GM12891 (cell line): ENCODE measurements around the gene TBL1X.

Experiments
- POLR2A ChIP-seq: IDR thresholded peaks from 2 replicates; pipeline ENCODE4 v1.6.1; 2011; ENCODE audit warnings: low read depth, low read length, control low read depth
- POLR2AphosphoS5 ChIP-seq: IDR thresholded peaks from 2 replicates; pipeline ENCODE4 v1.6.1; 2011; ENCODE audit warnings: low read depth, low read length, control low read depth

DNA sequence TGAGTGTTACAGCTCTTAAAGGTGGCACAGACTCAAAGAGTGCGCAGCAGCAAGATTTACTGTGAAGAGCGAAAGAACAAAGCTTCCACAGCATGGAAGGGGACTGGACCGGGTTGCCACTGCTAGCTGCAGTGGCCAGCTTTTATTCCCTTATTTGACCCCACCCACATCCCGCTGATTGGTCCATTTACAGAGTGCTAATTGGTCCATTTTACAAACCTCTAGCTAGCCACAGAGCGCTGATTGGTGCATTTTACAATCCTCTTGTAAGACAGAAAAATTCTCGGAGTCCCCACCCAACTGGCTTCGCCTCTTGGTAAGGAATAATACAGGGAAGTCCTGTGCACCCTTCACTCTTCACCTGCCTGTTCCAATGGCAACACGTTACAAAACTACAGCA, 319.5 kb downstream of the TBL1X start:
- TF ChIP-seq POLR2A = no peak
- TF ChIP-seq POLR2AphosphoS5 = no peak
